ENCODE measurements around the gene ZNF226. TPM values are rescaled to one million over a fixed set of nuclear protein-coding genes. Genes with fewer than 3 reads are reported as not detected.

Gene ZNF226
- total and polyA plus RNA-seq, 9 of the 15 experiments (the other 6 are each of a cell fraction or from before 2014, with no cell fraction given), result 6.2 to 19.4 (median 9.3) TPM

- TF ChIP-seq ZBTB9 (CRISPR knock-in tag; IDR thresholded peaks at IDR 0.05) (no peak), TFAM (CRISPR knock-in tag; conservative IDR thresholded peaks at IDR 0.05) (no peak), NCOA2 (IDR thresholded peaks at IDR 0.05; ENCODE audit: partially characterized antibody in 2 of 2) (no peak), TCF3 (CRISPR knock-in tag; IDR thresholded peaks at IDR 0.05) (no peak), GATAD2A (IDR thresholded peaks at IDR 0.05) (no peak), NFE2 (IDR thresholded peaks at IDR 0.05; ENCODE audit: low read depth) (no peak), CC2D1A (IDR thresholded peaks at IDR 0.05) (no peak), MCM3 (IDR thresholded peaks at IDR 0.05) (no peak), NRF1 (conservative IDR thresholded peaks at IDR 0.05 in 1 of 2, IDR thresholded peaks at IDR 0.05 in 1 of 2) (peak; percentile 69 to 74), JUND (IDR thresholded peaks at IDR 0.05; ENCODE audit: borderline replicate concordance, low read depth, low read length) (peak; percentile 71), JUND (tag; IDR thresholded peaks at IDR 0.05; ENCODE audit: borderline replicate concordance, low read depth, low read length) (peak; percentile 60; the same call in 2 of the 3 replicates), MGA (IDR thresholded peaks at IDR 0.05) (0 out of 2 replicates have a peak, but pooled peaks have one; percentile 41), SMAD4 (CRISPR knock-in tag; conservative IDR thresholded peaks at IDR 0.05) (0 out of 2 replicates have a peak, but pooled peaks have one; percentile 18)
These were observed at the start of gene ZNF226 (continued) for GRCh38 chr19:44164673-44165512.
